Esophagus muscularis mucosa (tissue), 4 donors: ENCODE results near the gene LINGO4. TPM values are rescaled to one million over a fixed set of nuclear protein-coding genes. Genes with fewer than 3 reads are reported as not detected.

ENCODE experiments used
- DNase-seq: peaks from one replicate; pipeline ENCODE4 v3.0.0-alpha.2; 2017; ENCODE audit errors: extremely low spot score
- H3K27ac ChIP-seq, 4 donors: fragments of 200-600 bp; sonication (generic); replicated peaks in 1 of 4; 1 replicate in 3 of 4; 2 replicates in 1 of 4; pipeline ENCODE4 v1.5.1; 2016 to 2019; ENCODE audit warnings: mild to moderate bottlenecking in 1 of 4
- H3K27me3 ChIP-seq, 4 donors: fragments of 200-600 bp; sonication (generic); one replicate each; pipeline versions ENCODE4 v1.5.1 to v1.6.0; 2016 to 2019
- H3K36me3 ChIP-seq, 4 donors: fragments of 200-600 bp; sonication (generic); one replicate each; pipeline ENCODE4 v1.5.1; 2016 to 2019
- H3K4me1 ChIP-seq, 4 donors: fragments of 200-600 bp; sonication (generic); one replicate each; pipeline ENCODE4 v1.5.1; 2016 to 2019
- H3K4me3 ChIP-seq, 4 donors: fragments of 200-600 bp; sonication (generic); 1 replicate in 2 of 4; 2 replicates in 2 of 4; pipeline ENCODE4 v1.5.1; 2016 to 2019; ENCODE audit warnings: mild to moderate bottlenecking in 4 of 4, moderate library complexity in 1 of 4
- H3K9me3 ChIP-seq, 4 donors: fragments of 200-600 bp; sonication (generic); 1 replicate in 3 of 4; 2 replicates in 1 of 4; pipeline ENCODE4 v1.5.1; 2016 to 2019
- EP300 ChIP-seq: sonication (generic); formaldehyde crosslinking; IDR thresholded peaks from one replicate; pipeline ENCODE4 v1.6.1; 2017; ENCODE audit warnings: antibody characterized with exemption
- POLR2A ChIP-seq: fragments of 450-650 bp; IDR thresholded peaks from one replicate; pipeline ENCODE4 v1.6.1; 2017; ENCODE audit warnings: antibody characterized with exemption, moderate library complexity, mild to moderate bottlenecking, low read depth
- POLR2AphosphoS5 ChIP-seq, 2 donors: sonication (generic); formaldehyde crosslinking; IDR thresholded peaks; one replicate each; pipeline ENCODE4 v1.6.1; 2017; ENCODE audit warnings: antibody characterized with exemption in 2 of 2
- WGBS: methylation state at CpG from one replicate; pipeline ENCODE4 v1.1.5; 2018; 5-methylcytosine and 5-hydroxymethylcytosine counted together
- intact Hi-C: fragments of 100-400 bp; cut with DNase I; formaldehyde crosslinking; loops from one replicate; pipeline ENCODE4 v1.15.1; 2023
- total RNA-seq, 4 donors: library from RNA; depleted of rRNA; stranded (reverse); fragments of >200 nt; gene quantifications; one replicate each; pipeline versions ENCODE4 v1.1.0 to v1.2.1, GENCODE V29; 2016
- TF ChIP-seq, protein P1 (sequence below), 3 experiments: fragments of 200-600 bp in 2 of 3; fragments of 450-650 bp in 1 of 3; sonication (generic) in 2 of 3; IDR thresholded peaks; one replicate each; pipeline ENCODE4 v1.5.1; 2017 to 2019; ENCODE audit warnings: antibody characterized with exemption in 3 of 3, mild to moderate bottlenecking in 2 of 3, moderate library complexity in 1 of 3

The LINGO4 gene, protein sequence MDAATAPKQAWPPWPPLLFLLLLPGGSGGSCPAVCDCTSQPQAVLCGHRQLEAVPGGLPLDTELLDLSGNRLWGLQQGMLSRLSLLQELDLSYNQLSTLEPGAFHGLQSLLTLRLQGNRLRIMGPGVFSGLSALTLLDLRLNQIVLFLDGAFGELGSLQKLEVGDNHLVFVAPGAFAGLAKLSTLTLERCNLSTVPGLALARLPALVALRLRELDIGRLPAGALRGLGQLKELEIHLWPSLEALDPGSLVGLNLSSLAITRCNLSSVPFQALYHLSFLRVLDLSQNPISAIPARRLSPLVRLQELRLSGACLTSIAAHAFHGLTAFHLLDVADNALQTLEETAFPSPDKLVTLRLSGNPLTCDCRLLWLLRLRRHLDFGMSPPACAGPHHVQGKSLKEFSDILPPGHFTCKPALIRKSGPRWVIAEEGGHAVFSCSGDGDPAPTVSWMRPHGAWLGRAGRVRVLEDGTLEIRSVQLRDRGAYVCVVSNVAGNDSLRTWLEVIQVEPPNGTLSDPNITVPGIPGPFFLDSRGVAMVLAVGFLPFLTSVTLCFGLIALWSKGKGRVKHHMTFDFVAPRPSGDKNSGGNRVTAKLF
- total RNA-seq: not detected

DNA sequence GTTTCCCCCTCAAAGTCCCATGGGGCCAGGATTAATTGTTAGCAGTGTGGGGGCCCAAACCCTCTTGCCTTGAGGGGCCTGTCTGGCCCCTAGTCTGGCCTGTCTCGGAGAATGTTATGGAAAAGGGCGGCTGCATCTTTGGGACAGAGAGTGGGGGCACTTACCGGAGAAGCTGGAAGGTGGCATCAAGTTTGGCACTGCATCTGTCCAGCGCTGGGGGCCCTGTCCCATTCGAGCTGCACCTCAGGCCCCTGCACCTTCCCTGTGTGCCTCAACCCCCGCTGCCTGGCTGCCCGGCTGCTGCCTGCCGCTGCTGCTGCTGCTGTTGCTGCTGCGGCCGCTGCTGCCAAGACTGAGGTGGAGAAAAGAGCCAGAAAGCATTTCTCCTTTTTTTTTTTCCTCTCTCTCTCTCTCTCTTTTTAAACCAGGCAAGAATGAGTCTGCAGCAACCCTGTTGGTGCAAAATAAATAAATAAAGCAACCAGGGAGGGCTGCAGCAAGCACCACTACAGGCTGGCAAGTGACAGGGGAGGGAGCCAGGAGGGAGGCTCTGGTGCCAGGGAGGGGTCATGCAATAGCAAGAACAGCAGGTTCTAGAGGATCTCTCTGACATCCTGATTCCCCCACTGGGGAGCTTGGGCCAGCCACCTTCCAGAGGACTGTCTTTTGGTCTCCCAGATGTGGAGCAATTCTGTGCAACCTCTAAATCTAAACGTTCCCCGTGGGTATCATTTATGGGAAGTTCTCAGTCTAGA lies at the start of gene LINGO4:
LINGO4 (minus strand) TSS at position 354 of the 755 bp plus-strand sequence. CDS start 2,715 bp downstream, outside the sequence.
- no peak for DNase-seq
- Histone ChIP-seq H3K36me3 (no peaks in the 10 kb centered on the region), H3K4me1 (no peaks in the 10 kb centered on the region), H3K27ac (no peak within 1 kb of the TSS), H3K9me3 (no peaks in the 10 kb centered on the region), H3K27me3 (peaks cover 0 to 56% (median 0%) of the 10 kb centered on the region in 4 donors), H3K4me3 (no peak within 1 kb of the TSS)
- intact Hi-C loops: no loop called here
- WGBS: 45% methylated on average over 12 of the region's 12 CpGs
- no peak for TF ChIP-seq EP300
- no peak for TF ChIP-seq POLR2A
- TF ChIP-seq, protein P1, sequence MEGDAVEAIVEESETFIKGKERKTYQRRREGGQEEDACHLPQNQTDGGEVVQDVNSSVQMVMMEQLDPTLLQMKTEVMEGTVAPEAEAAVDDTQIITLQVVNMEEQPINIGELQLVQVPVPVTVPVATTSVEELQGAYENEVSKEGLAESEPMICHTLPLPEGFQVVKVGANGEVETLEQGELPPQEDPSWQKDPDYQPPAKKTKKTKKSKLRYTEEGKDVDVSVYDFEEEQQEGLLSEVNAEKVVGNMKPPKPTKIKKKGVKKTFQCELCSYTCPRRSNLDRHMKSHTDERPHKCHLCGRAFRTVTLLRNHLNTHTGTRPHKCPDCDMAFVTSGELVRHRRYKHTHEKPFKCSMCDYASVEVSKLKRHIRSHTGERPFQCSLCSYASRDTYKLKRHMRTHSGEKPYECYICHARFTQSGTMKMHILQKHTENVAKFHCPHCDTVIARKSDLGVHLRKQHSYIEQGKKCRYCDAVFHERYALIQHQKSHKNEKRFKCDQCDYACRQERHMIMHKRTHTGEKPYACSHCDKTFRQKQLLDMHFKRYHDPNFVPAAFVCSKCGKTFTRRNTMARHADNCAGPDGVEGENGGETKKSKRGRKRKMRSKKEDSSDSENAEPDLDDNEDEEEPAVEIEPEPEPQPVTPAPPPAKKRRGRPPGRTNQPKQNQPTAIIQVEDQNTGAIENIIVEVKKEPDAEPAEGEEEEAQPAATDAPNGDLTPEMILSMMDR (IDR thresholded peaks at IDR 0.05): no peak
- no peak for TF ChIP-seq POLR2AphosphoS5 (IDR thresholded peaks at IDR 0.05)

DNA sequence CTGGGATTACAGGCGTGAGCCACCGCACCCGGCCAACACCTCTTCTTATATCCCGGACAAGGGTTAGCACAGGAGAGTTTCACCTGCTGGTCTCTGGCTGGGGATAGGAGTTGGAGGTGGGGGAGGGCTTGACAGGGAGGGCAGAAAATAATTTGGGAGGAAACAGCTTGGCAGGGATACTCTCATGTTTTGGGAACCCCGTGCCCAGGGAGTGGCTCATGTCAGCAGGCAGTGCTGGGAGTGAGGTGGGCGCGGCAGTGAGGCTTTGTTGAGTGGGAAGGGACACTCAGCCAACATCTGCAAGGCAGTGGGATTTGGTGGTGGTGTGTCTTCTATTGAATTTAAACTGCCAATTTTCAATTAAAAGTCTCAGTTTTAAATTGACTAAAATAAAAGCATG lies 49.4 kb upstream of the LINGO4 start:
- Histone ChIP-seq H3K27ac (no peak overlapping the region), H3K4me3 (no peak overlapping the region), H3K27me3 (peaks cover 0 to 33% (median 0%) of the 10 kb centered on the region in 4 donors), H3K36me3 (no peaks in the 10 kb centered on the region), H3K9me3 (no peaks in the 10 kb centered on the region), H3K4me1 (no peaks in the 10 kb centered on the region)
- 88% methylated on average over 7 of the region's 7 CpGs for WGBS
- TF ChIP-seq POLR2AphosphoS5 (IDR thresholded peaks at IDR 0.05) (no peak), POLR2A (no peak), EP300 (no peak)
- TF ChIP-seq, protein P1 (IDR thresholded peaks at IDR 0.05): no peak
- no peak for DNase-seq
- intact Hi-C loops: no loop called here

DNA sequence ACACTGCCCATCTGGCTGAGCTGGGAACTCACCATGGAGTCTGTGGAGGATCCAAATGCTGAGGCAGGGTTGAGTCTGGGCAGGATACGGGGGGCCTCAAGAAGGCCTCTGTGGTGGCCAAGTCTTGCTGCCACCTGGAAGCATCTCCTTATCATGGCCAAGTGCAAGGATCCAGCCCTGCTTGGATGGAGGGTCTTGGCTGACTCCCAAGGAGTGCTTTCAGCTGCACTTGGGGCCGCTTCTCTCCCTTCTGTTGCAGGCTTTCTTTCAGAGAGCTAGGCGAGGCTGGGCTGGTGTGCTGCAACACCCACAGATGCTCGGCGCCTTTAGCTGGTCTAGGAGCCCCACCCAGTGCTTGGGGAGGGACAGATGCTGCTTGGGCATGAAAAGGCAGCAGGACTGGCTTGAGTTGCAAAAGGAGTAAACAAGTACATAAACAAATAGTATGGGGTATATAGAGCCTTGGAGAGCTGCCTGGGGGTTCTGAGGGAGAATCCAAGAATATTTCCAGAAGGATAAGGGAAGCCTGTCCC lies 48.3 kb upstream of the LINGO4 start, which contains the start of gene THEM5:
THEM5 (minus strand) TSS at position 302 of the 533 bp plus-strand sequence; CDS start at position 155, 147 bp downstream.
- TF ChIP-seq, protein P1 (IDR thresholded peaks at IDR 0.05): no peak
- TF ChIP-seq EP300: no peak
- TF ChIP-seq POLR2A: no peak
- TF ChIP-seq POLR2AphosphoS5 (IDR thresholded peaks at IDR 0.05): no peak
- Histone ChIP-seq H3K4me3 (no peak within 1 kb of the TSS), H3K4me1 (no peaks in the 10 kb centered on the region), H3K27me3 (peaks cover 0 to 34% (median 0%) of the 10 kb centered on the region in 4 donors), H3K36me3 (no peaks in the 10 kb centered on the region), H3K27ac (no peak within 1 kb of the TSS), H3K9me3 (no peaks in the 10 kb centered on the region)
- intact Hi-C loops: no loop called here
- DNase-seq: no peak
- 77% methylated on average over 5 of the region's 5 CpGs for WGBS

DNA sequence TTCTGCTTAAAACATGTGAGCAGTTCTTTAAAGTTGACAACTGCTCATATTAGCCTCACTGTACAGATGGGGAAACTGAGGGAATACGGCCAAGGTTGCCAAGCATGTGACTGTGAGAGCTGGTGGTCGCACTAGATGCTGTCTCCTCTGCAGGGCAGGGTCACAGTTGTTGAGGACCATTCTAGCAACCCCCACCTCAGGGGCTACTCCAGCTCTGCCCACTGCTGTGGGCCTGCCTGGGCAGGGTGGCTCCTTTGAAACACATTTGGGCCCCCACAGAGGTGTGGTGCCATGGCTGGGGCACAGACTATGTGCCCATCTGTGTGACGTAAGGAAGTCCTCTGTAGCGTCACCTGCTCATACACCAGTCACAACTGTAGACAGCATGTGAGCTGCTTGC lies 47.5 kb upstream of the LINGO4 start:
- TF ChIP-seq EP300: no peak
- no peak for TF ChIP-seq POLR2A
- TF ChIP-seq POLR2AphosphoS5 (IDR thresholded peaks at IDR 0.05): no peak
- TF ChIP-seq, protein P1 (IDR thresholded peaks at IDR 0.05): no peak
- Histone ChIP-seq H3K4me3 (no peak overlapping the region), H3K27ac (no peak overlapping the region), H3K36me3 (no peaks in the 10 kb centered on the region), H3K9me3 (no peaks in the 10 kb centered on the region), H3K27me3 (peaks cover 0 to 39% (median 0%) of the 10 kb centered on the region in 4 donors), H3K4me1 (no peaks in the 10 kb centered on the region)
- WGBS: 90% methylated on average over 4 of the region's 4 CpGs
- intact Hi-C loops: no loop called here
- DNase-seq: no peak
